Lung microvascular endothelial cell (primary cell): ENCODE results near the gene IP6K2. TPM values are rescaled to one million over a fixed set of nuclear protein-coding genes. Genes with fewer than 3 reads are reported as not detected.

Experiments used
- DNase-seq, 2 donors: peaks; one replicate each; pipeline versions ENCODE4 v3.0.0 to v3.0.0-alpha.2; 2010; ENCODE audit warnings: low read depth in 2 of 2
- total RNA-seq: library from RNA; depleted of rRNA; stranded (reverse); fragments of >200 nt; gene quantifications from 2 replicates; pipeline ENCODE4 v1.2.1, GENCODE V29; 2014

Gene IP6K2
- total RNA-seq, 1 donor from 2014 or later, result 39.3 TPM

GRCh38 chr3:48672522-48672921, 44.5 kb downstream of the IP6K2 start:
- DNase-seq, result no peak

- no peak for DNase-seq
These were observed 52.1 kb downstream of the IP6K2 start for GRCh38 chr3:48664929-48665328.

GRCh38 chr3:48664313-48664644, 52.7 kb downstream of the IP6K2 start:
- DNase-seq, result no peak

GRCh38 chr3:48663489-48664312, 53.3 kb downstream of the IP6K2 start:
- peak; percentile 97 for DNase-seq

- peak; percentile 89 to 91 for DNase-seq
These were observed 54.1 kb downstream of the IP6K2 start, which contains the start of gene CELSR3 for GRCh38 chr3:48662753-48663488. TSS of gene CELSR3 (minus strand) at chr3:48662886. CDS start at chr3:48662634, 252 bp downstream.

- no peak for DNase-seq
These were observed 54.8 kb downstream of the IP6K2 start for GRCh38 chr3:48662145-48662752.

- DNase-seq, result peak; percentile 44 to 69
These were observed 55.4 kb downstream of the IP6K2 start for GRCh38 chr3:48661501-48662144.

GRCh38 chr3:48660800-48661400, 56.1 kb downstream of the IP6K2 start:
- DNase-seq, result no peak

- DNase-seq, result peak in 1 of 2 donors; percentile 17
These were observed 60.2 kb downstream of the IP6K2 start for GRCh38 chr3:48656841-48657281.

- DNase-seq, result peak; percentile 71 to 83
These were observed 60.8 kb downstream of the IP6K2 start for GRCh38 chr3:48656061-48656840.

GRCh38 chr3:48655606-48656005, 61.4 kb downstream of the IP6K2 start:
- DNase-seq, result no peak

GRCh38 chr3:48655063-48655462, 62.0 kb downstream of the IP6K2 start:
- DNase-seq, result no peak

GRCh38 chr3:48652923-48653715, 63.9 kb downstream of the IP6K2 start:
- DNase-seq, result no peak

GRCh38 chr3:48651771-48652170, 65.2 kb downstream of the IP6K2 start:
- no peak for DNase-seq

GRCh38 chr3:48650723-48651122, 66.3 kb downstream of the IP6K2 start:
- no peak for DNase-seq

- no peak for DNase-seq
These were observed 68.7 kb downstream of the IP6K2 start for GRCh38 chr3:48648188-48648850.

- no peak for DNase-seq
These were observed 69.3 kb downstream of the IP6K2 start for GRCh38 chr3:48647714-48648113.

- no peak for DNase-seq
These were observed 71.9 kb downstream of the IP6K2 start for GRCh38 chr3:48644898-48645760.
